ENCODE results near the gene SGO2.

DNA sequence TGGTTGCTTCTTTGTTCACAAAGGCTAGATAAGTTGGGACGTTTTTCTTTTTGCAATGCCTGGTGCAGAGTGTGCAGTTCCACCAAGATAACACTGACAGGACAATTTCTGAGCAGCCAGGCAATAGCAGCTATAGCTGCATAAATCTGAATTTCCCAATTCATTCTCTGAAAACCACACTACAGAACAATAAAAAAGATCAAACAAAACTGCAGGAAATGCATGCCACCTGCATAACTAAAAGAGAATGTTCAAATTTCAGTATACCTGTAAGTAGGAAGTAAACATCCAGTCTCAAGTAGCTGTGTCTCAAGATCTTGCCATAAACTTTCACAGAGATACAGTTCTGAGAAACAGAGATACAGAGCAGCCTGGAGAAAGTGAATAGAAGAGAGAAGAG lies 10.9 kb upstream of the SGO2 start:
- TF ChIP-seq, protein P1, sequence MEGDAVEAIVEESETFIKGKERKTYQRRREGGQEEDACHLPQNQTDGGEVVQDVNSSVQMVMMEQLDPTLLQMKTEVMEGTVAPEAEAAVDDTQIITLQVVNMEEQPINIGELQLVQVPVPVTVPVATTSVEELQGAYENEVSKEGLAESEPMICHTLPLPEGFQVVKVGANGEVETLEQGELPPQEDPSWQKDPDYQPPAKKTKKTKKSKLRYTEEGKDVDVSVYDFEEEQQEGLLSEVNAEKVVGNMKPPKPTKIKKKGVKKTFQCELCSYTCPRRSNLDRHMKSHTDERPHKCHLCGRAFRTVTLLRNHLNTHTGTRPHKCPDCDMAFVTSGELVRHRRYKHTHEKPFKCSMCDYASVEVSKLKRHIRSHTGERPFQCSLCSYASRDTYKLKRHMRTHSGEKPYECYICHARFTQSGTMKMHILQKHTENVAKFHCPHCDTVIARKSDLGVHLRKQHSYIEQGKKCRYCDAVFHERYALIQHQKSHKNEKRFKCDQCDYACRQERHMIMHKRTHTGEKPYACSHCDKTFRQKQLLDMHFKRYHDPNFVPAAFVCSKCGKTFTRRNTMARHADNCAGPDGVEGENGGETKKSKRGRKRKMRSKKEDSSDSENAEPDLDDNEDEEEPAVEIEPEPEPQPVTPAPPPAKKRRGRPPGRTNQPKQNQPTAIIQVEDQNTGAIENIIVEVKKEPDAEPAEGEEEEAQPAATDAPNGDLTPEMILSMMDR (IDR thresholded peaks at IDR 0.05; ENCODE audit: low read length) = no peak
- TF ChIP-seq EZH2 (optimal IDR thresholded peaks at IDR 0.05; ENCODE audit: low read depth, low read length) = no peak

Measured in MM.1S (cell line).